NCI-H526 (cell line): Measurements from ENCODE around the gene EXOC3.
"Not testable (repeated sequence)": the region's sequence is repeated elsewhere in the genome, so short reads cannot be mapped to it uniquely, and the experiment has no call there.

Source experiments
- DNase-seq, 2 experiments: peaks; one replicate each; lab custom pipeline; 2025; lab: John Stamatoyannopoulos, UW

EXOC3 gene

GRCh38 chr5:502325-503079, 59.5 kb downstream of the EXOC3 start:
- DNase-seq: peak; percentile 20 to 81

- DNase-seq: peak in 1 of 2 experiments; percentile 31
Measured at GRCh38 chr5:504326-505154, 61.6 kb downstream of the EXOC3 start.

DNA sequence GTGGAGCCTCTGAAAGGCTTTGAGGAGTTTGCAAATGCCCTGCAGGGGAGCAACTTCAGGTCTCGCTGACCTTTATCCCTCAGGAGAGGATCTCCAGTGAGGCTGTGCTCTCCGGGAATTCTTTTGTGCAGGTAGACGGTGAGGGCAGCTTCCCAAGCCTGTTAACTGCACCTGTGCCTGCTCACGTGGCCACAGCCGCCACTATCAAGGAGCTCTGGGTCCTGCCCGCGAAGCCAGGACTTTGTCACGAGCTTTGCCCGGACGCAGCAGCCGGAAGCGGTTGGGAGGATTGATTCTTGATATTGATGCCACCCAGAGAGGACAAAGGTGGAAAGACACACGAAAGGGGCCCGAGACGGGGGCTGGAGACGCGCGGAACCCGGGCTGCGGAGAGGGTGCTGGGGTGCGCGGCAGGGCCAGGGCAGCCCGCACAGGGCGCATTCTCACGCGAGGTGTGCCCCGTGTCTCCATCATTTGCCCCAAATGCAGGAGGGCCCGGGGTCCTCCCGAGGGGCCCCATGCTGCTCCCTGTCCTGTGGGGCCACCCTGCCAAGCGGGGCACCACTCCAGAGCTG, 63.1 kb downstream of the EXOC3 start:
- peak; percentile 20 to 77 for DNase-seq

GRCh38 chr5:507986-508575, 65.1 kb downstream of the EXOC3 start:
- DNase-seq: not testable (repeated sequence)

GRCh38 chr5:509611-510185, 66.7 kb downstream of the EXOC3 start:
- peak in 1 of 2 experiments; percentile 23 for DNase-seq

DNA sequence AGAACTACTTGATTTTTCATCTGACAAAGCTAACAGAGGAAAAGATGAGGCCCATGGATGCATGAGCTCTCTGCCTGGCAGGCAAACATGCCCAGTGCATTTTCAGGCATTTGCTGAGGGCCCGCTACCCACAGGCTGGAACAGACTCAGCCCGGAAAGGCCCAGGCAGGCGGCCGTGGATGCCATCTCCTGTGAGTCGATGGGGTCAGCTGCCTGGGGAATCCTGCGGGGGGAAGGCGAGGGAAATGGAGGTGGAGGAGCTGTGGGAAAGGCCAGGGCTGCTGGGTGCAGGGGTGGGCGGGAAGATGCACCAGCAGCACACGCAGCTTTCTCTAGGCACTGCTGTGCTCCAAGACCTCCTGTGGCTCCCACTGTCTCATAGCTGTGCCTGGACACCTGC, 67.5 kb downstream of the EXOC3 start:
- DNase-seq: no peak

GRCh38 chr5:511476-511875, 68.5 kb downstream of the EXOC3 start:
- DNase-seq: no peak

- no peak for DNase-seq
Measured at GRCh38 chr5:513216-514100, 70.5 kb downstream of the EXOC3 start.

GRCh38 chr5:514101-514485, 71.1 kb downstream of the EXOC3 start:
- no peak for DNase-seq

DNA sequence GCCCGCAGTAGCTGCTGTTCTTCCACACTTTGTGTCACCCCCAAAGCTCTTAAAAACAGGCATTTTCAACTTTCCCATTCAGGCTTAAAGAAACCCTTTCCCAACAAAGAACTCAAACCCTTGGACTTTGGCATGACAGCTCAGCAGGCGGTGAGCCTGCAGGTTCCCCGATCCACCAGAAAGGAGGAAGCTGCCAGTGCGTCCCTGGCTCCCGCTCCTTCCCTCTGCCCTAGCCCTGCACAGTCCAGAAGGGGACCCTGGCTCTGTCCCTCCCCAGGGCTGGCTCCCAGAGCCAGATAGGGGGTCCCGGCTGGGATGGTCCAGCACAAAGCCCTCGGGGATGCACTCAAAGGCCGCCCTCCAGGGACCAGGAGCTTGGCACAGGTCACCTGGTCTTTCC, 71.7 kb downstream of the EXOC3 start:
- no peak for DNase-seq

GRCh38 chr5:515273-515836, 72.4 kb downstream of the EXOC3 start:
- no peak for DNase-seq

GRCh38 chr5:516338-516925, 73.5 kb downstream of the EXOC3 start:
- DNase-seq: no peak
